NCI-H146 (cell line): ENCODE results near the gene MICB.
A peak's percentile ranks its signal among the peaks of the same experiment; 100 is the strongest.
"Not testable (repeated sequence)": the region's sequence is repeated elsewhere in the genome, so short reads cannot be mapped to it uniquely, and the experiment has no call there.

Source experiments
- DNase-seq: peaks from one replicate; lab custom pipeline; 2025; lab: John Stamatoyannopoulos, UW

Gene MICB

GRCh38 chr6:31509036-31509435 lies 11.1 kb downstream of the MICB start:
- DNase-seq: not testable (repeated sequence)

DNA sequence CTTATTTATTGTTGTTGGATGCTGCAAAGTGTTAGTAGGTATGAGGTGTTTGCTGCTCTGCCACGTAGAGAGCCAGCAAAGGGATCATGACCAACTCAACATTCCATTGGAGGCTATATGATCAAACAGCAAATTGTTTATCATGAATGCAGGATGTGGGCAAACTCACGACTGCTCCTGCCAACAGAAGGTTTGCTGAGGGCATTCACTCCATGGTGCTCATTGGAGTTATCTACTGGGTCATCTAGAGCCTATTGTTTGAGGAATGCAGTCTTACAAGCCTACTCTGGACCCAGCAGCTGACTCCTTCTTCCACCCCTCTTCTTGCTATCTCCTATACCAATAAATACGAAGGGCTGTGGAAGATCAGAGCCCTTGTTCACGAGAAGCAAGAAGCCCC lies 12.1 kb downstream of the MICB start:
- DNase-seq: no peak

- DNase-seq: no peak
Observed at GRCh38 chr6:31513456-31514165, 15.7 kb downstream of the MICB start.

- peak; percentile 10 for DNase-seq
Observed at GRCh38 chr6:31521835-31522234, 23.9 kb downstream of the MICB start.

- DNase-seq: no peak
Observed at GRCh38 chr6:31525553-31525931, 27.6 kb downstream of the MICB start.

- DNase-seq: no peak
Observed at GRCh38 chr6:31525932-31526591, 28.1 kb downstream of the MICB start.

- no peak for DNase-seq
Observed at GRCh38 chr6:31528307-31528777, 30.4 kb downstream of the MICB start.

GRCh38 chr6:31528821-31529328 lies 30.9 kb downstream of the MICB start, which contains the start of gene MCCD1:
TSS of gene MCCD1 (plus strand) at chr6:31528962. CDS start at chr6:31529015, 53 bp downstream.
- no peak for DNase-seq

GRCh38 chr6:31529329-31530150 lies 31.6 kb downstream of the MICB start:
- DNase-seq: no peak

DNA sequence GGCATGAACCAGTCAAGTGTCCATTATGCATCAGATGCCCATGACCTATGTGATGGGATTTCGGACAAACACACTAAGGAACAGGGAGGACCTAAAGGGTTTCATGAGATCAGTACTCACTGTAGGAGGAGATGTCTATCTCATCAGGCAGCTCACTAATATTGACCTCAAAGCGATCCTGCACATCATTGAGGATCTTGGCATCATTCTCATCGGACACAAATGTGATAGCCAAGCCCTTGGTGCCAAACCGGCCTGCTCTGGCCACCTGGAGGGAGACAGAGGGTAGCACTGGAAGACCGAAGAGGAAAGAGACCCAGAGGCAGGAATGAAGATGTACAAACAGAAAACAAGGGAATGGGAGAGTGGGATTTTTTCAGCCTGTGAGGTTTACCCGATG lies 32.7 kb downstream of the MICB start:
- no peak for DNase-seq

- DNase-seq: no peak
Observed at GRCh38 chr6:31531162-31531561, 33.2 kb downstream of the MICB start.

GRCh38 chr6:31531771-31532643 lies 34.1 kb downstream of the MICB start:
- DNase-seq: no peak

GRCh38 chr6:31532644-31533454 lies 34.9 kb downstream of the MICB start:
- no peak for DNase-seq

- DNase-seq: no peak
Observed at GRCh38 chr6:31533455-31533841, 35.5 kb downstream of the MICB start.

- DNase-seq: no peak
Observed at GRCh38 chr6:31534011-31534410, 36.1 kb downstream of the MICB start.

GRCh38 chr6:31534521-31535040 lies 36.6 kb downstream of the MICB start:
- no peak for DNase-seq

DNA sequence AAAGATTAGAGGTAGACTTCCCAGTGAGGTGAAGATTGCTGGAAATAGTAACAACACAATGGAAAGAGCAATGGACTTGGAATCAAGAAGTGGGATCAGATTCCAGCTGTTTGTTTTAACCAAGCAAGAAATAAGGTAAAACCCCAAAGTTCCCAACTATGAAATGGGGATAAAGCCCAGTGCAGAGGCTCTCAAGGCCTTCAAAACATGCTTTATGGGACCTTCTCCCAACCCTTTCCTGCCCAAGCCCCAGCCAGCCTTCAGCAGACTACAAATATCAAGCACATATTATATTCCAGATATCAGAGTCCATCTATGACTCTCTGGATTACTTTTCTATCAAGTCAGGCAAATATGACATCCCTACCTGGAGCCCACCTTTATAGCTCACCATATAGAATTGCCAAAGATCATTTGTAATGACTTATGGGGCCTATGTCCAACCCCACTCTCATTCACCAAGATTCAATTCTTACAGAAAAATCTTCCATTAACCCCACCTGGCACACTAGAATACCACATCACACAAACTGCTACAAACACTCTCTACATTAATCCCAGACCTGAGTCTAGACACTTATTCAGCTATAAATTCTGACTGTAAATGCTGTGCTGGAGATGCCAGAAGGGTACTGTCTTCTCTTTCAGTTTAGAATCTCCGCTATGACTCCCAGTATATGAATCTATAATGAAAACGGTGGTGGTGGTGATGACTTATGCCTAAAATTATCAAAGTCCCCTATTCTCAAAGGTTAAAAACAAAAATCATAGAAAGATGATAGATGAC lies 37.8 kb downstream of the MICB start:
- no peak for DNase-seq

- no peak for DNase-seq
Observed at GRCh38 chr6:31538805-31539400, 41.0 kb downstream of the MICB start.

GRCh38 chr6:31540640-31541039 lies 42.7 kb downstream of the MICB start:
- no peak for DNase-seq
